Pancreas (tissue), 10 donors: ENCODE measurements around the gene MOSPD2. TPM values are rescaled to one million over a fixed set of nuclear protein-coding genes. Genes with fewer than 3 reads are reported as not detected.

Experiments used
- ATAC-seq, 4 donors: fragments of 200-7000 bp; cut with Tn5 transposase; one replicate each; pipeline versions ENCODE4 v1.8.0 to v1.9.1; 2020; ENCODE audit warnings: mild to moderate bottlenecking in 4 of 4, moderate library complexity in 4 of 4
- DNase-seq, 6 donors: peaks; one replicate each; pipeline ENCODE4 v3.0.0-alpha.2; 2020
- FAIRE-seq: peaks from 2 replicates; lab custom pipeline; 2012; peaks lifted over from hg19 to GRCh38; lab: Jason Lieb, UNC
- H3K27ac ChIP-seq, 4 donors: fragments of 200-600 bp; sonication (generic); 1 replicate in 3 of 4; 2 replicates in 1 of 4; pipeline versions ENCODE4 v1.5.0 to v1.8.0; 2020
- H3K27me3 ChIP-seq, 4 donors: fragments of 200-600 bp; one replicate each; pipeline ENCODE4 v1.8.0; 2021
- H3K36me3 ChIP-seq, 3 donors: fragments of 200-600 bp; sonication (generic) in 1 of 3; one replicate each; pipeline versions ENCODE4 v1.5.0 to v1.8.0; 2020 to 2021
- H3K4me1 ChIP-seq, 3 donors: fragments of 200-600 bp; one replicate each; pipeline ENCODE4 v1.8.0; 2021
- H3K4me3 ChIP-seq, 4 donors: fragments of 200-600 bp; sonication (generic) in 2 of 4; one replicate each; pipeline versions ENCODE4 v1.5.0 to v1.8.0; 2020 to 2021
- H3K9me3 ChIP-seq, 4 donors: fragments of 200-600 bp; one replicate each; pipeline ENCODE4 v1.8.0; 2021
- WGBS, 2 donors: extraction: QIAGEN DNeasy Blood & Tissue Kit; methylation state at CpG; one replicate each; pipeline ENCODE4 v1.1.7; 2013; 5-methylcytosine and 5-hydroxymethylcytosine counted together
- intact Hi-C, 3 donors: fragments of 100-400 bp; cut with DNase I; formaldehyde crosslinking; loops; one replicate each; pipeline versions ENCODE4 v1.11.1 to v1.14.2; 2022
- polyA plus RNA-seq, 2 donors: library from polyadenylated mRNA; stranded (reverse); fragments of 200-250 nt; gene quantifications; one replicate each; pipeline ENCODE4 v1.2.3, GENCODE V29; 2013
- total RNA-seq, 6 donors: library from RNA; stranded (reverse); fragmentation: NEBNext Ultra II Directional in 4 of 6; extraction: Animal tissue kit (Norgen Biotek cat#: 25700) in 4 of 6; gene quantifications; one replicate each; pipeline versions ENCODE4 v1.2.1 to v1.2.4, GENCODE V29; 2021 to 2023
- TF ChIP-seq, protein P1 (sequence below), 4 donors: fragments of 200-600 bp; sonication (generic) in 3 of 4; IDR thresholded peaks; one replicate each; pipeline versions ENCODE4 v1.5.0 to v1.8.0; 2021; ENCODE audit warnings: antibody characterized with exemption in 4 of 4
- donor health status: healthy with polysubstance abuse.
- donor health status: DM: no; HTN: no; CAD: no; lungs with moderate emphysema.
- donor health status: DM: no; HTN: no; CAD: no.
- donor health status: control.
- donor health status: control.
- donor health status: Bipolar disorder and iron deficiency.
- donor health status: DM: yes; HTN: yes; CAD: no.
- donor health status: DM: no; HTN: no; CAD: no.
- donor health status: DM: no; HTN: no; CAD: no.
- donor health status: DM: yes; HTN: yes; CAD: no.

The MOSPD2 gene
- total and polyA plus RNA-seq, 8 donors = 1.9 to 8.3 (median 4.2) TPM

- H3K9me3 ChIP-seq = no peaks in the 10 kb centered on the region
- no peak overlapping the region for H3K27ac ChIP-seq
- TF ChIP-seq, protein P1, sequence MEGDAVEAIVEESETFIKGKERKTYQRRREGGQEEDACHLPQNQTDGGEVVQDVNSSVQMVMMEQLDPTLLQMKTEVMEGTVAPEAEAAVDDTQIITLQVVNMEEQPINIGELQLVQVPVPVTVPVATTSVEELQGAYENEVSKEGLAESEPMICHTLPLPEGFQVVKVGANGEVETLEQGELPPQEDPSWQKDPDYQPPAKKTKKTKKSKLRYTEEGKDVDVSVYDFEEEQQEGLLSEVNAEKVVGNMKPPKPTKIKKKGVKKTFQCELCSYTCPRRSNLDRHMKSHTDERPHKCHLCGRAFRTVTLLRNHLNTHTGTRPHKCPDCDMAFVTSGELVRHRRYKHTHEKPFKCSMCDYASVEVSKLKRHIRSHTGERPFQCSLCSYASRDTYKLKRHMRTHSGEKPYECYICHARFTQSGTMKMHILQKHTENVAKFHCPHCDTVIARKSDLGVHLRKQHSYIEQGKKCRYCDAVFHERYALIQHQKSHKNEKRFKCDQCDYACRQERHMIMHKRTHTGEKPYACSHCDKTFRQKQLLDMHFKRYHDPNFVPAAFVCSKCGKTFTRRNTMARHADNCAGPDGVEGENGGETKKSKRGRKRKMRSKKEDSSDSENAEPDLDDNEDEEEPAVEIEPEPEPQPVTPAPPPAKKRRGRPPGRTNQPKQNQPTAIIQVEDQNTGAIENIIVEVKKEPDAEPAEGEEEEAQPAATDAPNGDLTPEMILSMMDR (IDR thresholded peaks at IDR 0.05) = no peak
- ATAC-seq (no peak), FAIRE-seq (no peak), DNase-seq (no peak)
- H3K4me3 ChIP-seq = no peak overlapping the region
- WGBS, 2 donors = 67 to 90% methylated on average over 1 of the region's 1 CpG
- no peaks in the 10 kb centered on the region for H3K36me3 ChIP-seq
- intact Hi-C loops = no loop called here
- no peaks in the 10 kb centered on the region for H3K27me3 ChIP-seq
- H3K4me1 ChIP-seq = no peaks in the 10 kb centered on the region
Observed at GRCh38 chrX:14865201-14865600, 8.0 kb upstream of the MOSPD2 start.

DNA sequence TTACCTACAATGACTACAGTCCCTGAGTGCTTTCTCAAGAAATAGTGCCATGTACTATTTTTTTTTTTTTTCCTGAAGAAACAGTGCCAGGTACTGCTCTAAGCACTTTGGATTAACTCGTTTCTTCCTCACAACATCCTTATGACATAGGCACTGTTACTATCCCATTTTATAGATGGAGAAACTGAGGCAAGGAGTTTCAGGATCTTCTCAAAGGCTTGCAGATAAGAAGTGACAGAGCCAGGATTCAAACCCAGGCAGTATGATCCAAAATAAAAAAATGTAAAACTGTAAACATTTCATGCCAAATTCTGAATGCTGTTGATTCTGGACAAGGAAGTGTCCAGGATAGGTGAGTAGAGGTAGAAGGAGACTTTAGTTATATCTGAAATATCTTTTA is 1.5 kb upstream of the MOSPD2 start:
- no peak overlapping the region for H3K4me3 ChIP-seq
- ATAC-seq = no peak
- intact Hi-C loops = no loop called here
- no peak overlapping the region for H3K27ac ChIP-seq
- no peak for FAIRE-seq
- no peaks in the 10 kb centered on the region for H3K4me1 ChIP-seq
- H3K36me3 ChIP-seq = no peaks in the 10 kb centered on the region
- H3K9me3 ChIP-seq = no peaks in the 10 kb centered on the region
- H3K27me3 ChIP-seq = no peaks in the 10 kb centered on the region
- no peak for DNase-seq
- WGBS, 2 donors = 40 to 48% methylated on average over 1 of the region's 1 CpG
- TF ChIP-seq, protein P1 (IDR thresholded peaks at IDR 0.05) = no peak

DNA sequence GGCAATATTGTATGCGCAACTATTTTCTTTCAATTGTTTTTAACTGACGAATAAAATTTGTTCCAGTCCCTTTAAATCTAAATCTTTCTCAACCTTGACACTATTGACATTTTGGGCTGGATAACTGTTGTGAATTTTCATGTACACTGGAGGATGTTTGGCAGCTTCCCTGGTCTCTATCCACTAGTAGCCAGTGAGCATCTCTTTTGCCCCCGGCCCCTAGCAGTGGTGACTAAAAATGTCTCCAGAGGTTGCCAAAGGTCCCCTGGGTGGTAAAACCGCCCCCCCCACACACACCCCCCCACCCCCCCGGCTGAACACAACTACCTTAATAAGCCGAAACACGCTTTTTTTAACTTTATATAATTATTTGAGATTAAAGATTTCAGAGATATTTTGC is 866 bp upstream of the MOSPD2 start:
- H3K27me3 ChIP-seq = no peaks in the 10 kb centered on the region
- H3K27ac ChIP-seq = no peak overlapping the region
- no peak for FAIRE-seq
- no peak for DNase-seq
- peak overlapping the region in 3 of 4 donors; percentile 16 to 58 (median 53) for H3K4me3 ChIP-seq
- ATAC-seq = no peak
- TF ChIP-seq, protein P1 (IDR thresholded peaks at IDR 0.05) = no peak
- WGBS, 2 donors = 14 to 35% methylated on average over 7 of the region's 7 CpGs
- H3K36me3 ChIP-seq = no peaks in the 10 kb centered on the region
- intact Hi-C loops = no loop called here
- H3K4me1 ChIP-seq = no peaks in the 10 kb centered on the region
- H3K9me3 ChIP-seq = no peaks in the 10 kb centered on the region

- no peaks in the 10 kb centered on the region for H3K9me3 ChIP-seq
- H3K4me1 ChIP-seq = no peaks in the 10 kb centered on the region
- H3K4me3 ChIP-seq = peak overlapping the region; percentile 39 to 58 (median 54)
- no peak for DNase-seq
- no peaks in the 10 kb centered on the region for H3K27me3 ChIP-seq
- H3K36me3 ChIP-seq = no peaks in the 10 kb centered on the region
- intact Hi-C loops = no loop called here
- 1 to 34% methylated on average over 8 of the region's 8 CpGs for WGBS, 2 donors
- FAIRE-seq = no peak
- ATAC-seq = peak in 1 of 4 donors; percentile 1
- H3K27ac ChIP-seq = peak overlapping the region in 3 of 4 donors; percentile 29 to 71 (median 54)
- TF ChIP-seq, protein P1 (IDR thresholded peaks at IDR 0.05) = no peak
Observed at GRCh38 chrX:14873676-14874049, 442 bp downstream of the MOSPD2 start.

- DNase-seq = no peak
- no peak overlapping the region for H3K4me3 ChIP-seq
- no peaks in the 10 kb centered on the region for H3K9me3 ChIP-seq
- TF ChIP-seq, protein P1 (IDR thresholded peaks at IDR 0.05) = no peak
- 73 to 77% methylated on average over 7 of the region's 7 CpGs for WGBS, 2 donors
- H3K27ac ChIP-seq = no peak overlapping the region
- H3K4me1 ChIP-seq = no peaks in the 10 kb centered on the region
- peak; percentile 89 for FAIRE-seq
- no peaks in the 10 kb centered on the region for H3K36me3 ChIP-seq
- no peaks in the 10 kb centered on the region for H3K27me3 ChIP-seq
- no peak for ATAC-seq
- intact Hi-C loops = no loop called here
Observed at GRCh38 chrX:14875624-14876023, 2.4 kb downstream of the MOSPD2 start.
